Liver (tissue), 9 donors: ENCODE results near the gene THUMPD1. TPM values are rescaled to one million over a fixed set of nuclear protein-coding genes. Genes with fewer than 3 reads are reported as not detected.

ENCODE experiments used
- DNase-seq: peaks from one replicate; pipeline ENCODE4 v3.0.0-alpha.2; 2017; ENCODE audit warnings: low spot score
- H3K27ac ChIP-seq, 2 donors: one replicate each; pipeline ENCODE4 v1.7.0; 2013; ENCODE audit warnings: inconsistent platforms in 2 of 2, low read length in 2 of 2, control low read depth in 1 of 2, low read depth in 1 of 2, mild to moderate bottlenecking in 1 of 2
- H3K27me3 ChIP-seq, 4 donors: one replicate each; pipeline versions ENCODE4 v1.6.1 to v1.7.0; 2013; ENCODE audit warnings: low read length in 3 of 4, inconsistent platforms in 1 of 4, mild to moderate bottlenecking in 1 of 4, moderate library complexity in 1 of 4; ENCODE audit not compliant: control insufficient read depth in 4 of 4, insufficient read depth in 4 of 4
- H3K36me3 ChIP-seq, 4 donors: one replicate each; pipeline versions ENCODE4 v1.6.1 to v1.7.0; 2013; ENCODE audit warnings: low read length in 3 of 4, mild to moderate bottlenecking in 3 of 4, low read depth in 1 of 4, moderate library complexity in 1 of 4; ENCODE audit not compliant: control insufficient read depth in 4 of 4, insufficient read depth in 3 of 4
- H3K4me1 ChIP-seq, 4 donors: one replicate each; pipeline versions ENCODE4 v1.6.1 to v1.7.0; 2013; ENCODE audit warnings: low read length in 3 of 4, mild to moderate bottlenecking in 3 of 4, moderate library complexity in 1 of 4; ENCODE audit not compliant: control insufficient read depth in 4 of 4, insufficient read depth in 4 of 4
- H3K4me3 ChIP-seq, 3 donors: one replicate each; pipeline versions ENCODE4 v1.6.1 to v1.7.0; 2013; ENCODE audit warnings: low read length in 3 of 3, control low read depth in 1 of 3, low read depth in 1 of 3, mild to moderate bottlenecking in 1 of 3
- H3K9ac ChIP-seq, 2 donors: one replicate each; pipeline ENCODE4 v1.7.0; 2013; ENCODE audit warnings: low read length in 2 of 2, mild to moderate bottlenecking in 2 of 2, moderate library complexity in 2 of 2, control low read depth in 1 of 2, low read depth in 1 of 2
- H3K9me3 ChIP-seq, 4 donors: one replicate each; pipeline versions ENCODE4 v1.6.1 to v1.7.0; 2013; ENCODE audit warnings: low read length in 3 of 4; ENCODE audit not compliant: control insufficient read depth in 4 of 4
- ATF3 ChIP-seq: IDR thresholded peaks from 2 replicates; pipeline ENCODE4 v1.6.1; 2016; ENCODE audit warnings: antibody characterized with exemption
- CTCF ChIP-seq: fragments of 150-350 bp; IDR thresholded peaks from 2 replicates; pipeline ENCODE4 v1.5.1; 2017; ENCODE audit warnings: improper control_type of control experiment, low read depth, low read length; ENCODE audit not compliant: missing input control
- EGR1 ChIP-seq, 2 donors: IDR thresholded peaks; 2 replicates each; pipeline ENCODE4 v1.6.1; 2016 to 2018; ENCODE audit warnings: antibody characterized with exemption in 2 of 2, low read depth in 2 of 2
- FOXA1 ChIP-seq: IDR thresholded peaks from 2 replicates; pipeline ENCODE4 v1.6.1; 2016; ENCODE audit warnings: antibody characterized with exemption
- FOXA2 ChIP-seq: IDR thresholded peaks from 2 replicates; pipeline ENCODE4 v1.6.1; 2016; ENCODE audit warnings: antibody characterized with exemption
- GABPA ChIP-seq, 2 donors: IDR thresholded peaks in 1 of 2; conservative IDR thresholded peaks in 1 of 2; 2 replicates each; pipeline ENCODE4 v1.6.1; 2016; ENCODE audit warnings: antibody characterized with exemption in 2 of 2, mild to moderate bottlenecking in 1 of 2, moderate library complexity in 1 of 2
- HNF4A ChIP-seq, 2 donors: conservative IDR thresholded peaks; 2 replicates each; pipeline ENCODE4 v1.6.1; 2016; ENCODE audit warnings: antibody characterized with exemption in 2 of 2, mild to moderate bottlenecking in 2 of 2
- HNF4G ChIP-seq: IDR thresholded peaks from 2 replicates; pipeline ENCODE4 v1.6.1; 2016; ENCODE audit warnings: antibody characterized with exemption
- JUND ChIP-seq, 2 donors: IDR thresholded peaks; 2 replicates each; pipeline ENCODE4 v1.6.1; 2016; ENCODE audit warnings: antibody characterized with exemption in 2 of 2
- MAX ChIP-seq: IDR thresholded peaks from 2 replicates; pipeline ENCODE4 v1.6.1; 2016; ENCODE audit warnings: antibody characterized with exemption
- NR2F2 ChIP-seq: IDR thresholded peaks from 2 replicates; pipeline ENCODE4 v1.6.1; 2016; ENCODE audit warnings: antibody characterized with exemption
- RAD21 ChIP-seq, 2 donors: IDR thresholded peaks; 2 replicates each; pipeline ENCODE4 v1.6.1; 2016; ENCODE audit warnings: antibody characterized with exemption in 2 of 2, mild to moderate bottlenecking in 2 of 2
- REST ChIP-seq: IDR thresholded peaks from 2 replicates; pipeline ENCODE4 v1.6.1; 2016; ENCODE audit warnings: antibody characterized with exemption, mild to moderate bottlenecking
- RXRA ChIP-seq, 2 donors: IDR thresholded peaks; 2 replicates each; pipeline ENCODE4 v1.6.1; 2017 to 2018; ENCODE audit warnings: antibody characterized with exemption in 2 of 2, mild to moderate bottlenecking in 1 of 2
- SP1 ChIP-seq: IDR thresholded peaks from 2 replicates; pipeline ENCODE4 v1.6.1; 2018; ENCODE audit warnings: antibody characterized with exemption, mild to moderate bottlenecking
- TAF1 ChIP-seq: conservative IDR thresholded peaks from 2 replicates; pipeline ENCODE4 v1.6.1; 2016; ENCODE audit warnings: antibody characterized with exemption, mild to moderate bottlenecking
- YY1 ChIP-seq: IDR thresholded peaks from 2 replicates; pipeline ENCODE4 v1.6.1; 2016; ENCODE audit warnings: antibody characterized with exemption, mild to moderate bottlenecking
- ZBTB33 ChIP-seq: IDR thresholded peaks from 2 replicates; pipeline ENCODE4 v1.6.1; 2016; ENCODE audit warnings: antibody characterized with exemption
- whole genome bisulfite sequencing: extraction: QIAGEN DNeasy Blood & Tissue Kit; methylation state at CpG from one replicate; pipeline ENCODE4 v1.1.7; 2013; 5-methylcytosine and 5-hydroxymethylcytosine counted together
- polyA plus RNA-seq, 2 donors: library from polyadenylated mRNA; stranded (reverse) in 1 of 2; unstranded in 1 of 2; fragments of 200-250 nt in 1 of 2; fragments of >200 nt in 1 of 2; fragmentation: Nextera tagmentation in 1 of 2; extraction: Ambion mirVana in 1 of 2; gene quantifications; one replicate each; pipeline versions ENCODE4 v1.2.1 to v1.2.3, GENCODE V29; 2013 to 2015
- total RNA-seq, 2 donors: library from RNA; depleted of rRNA; stranded (reverse); fragments of >200 nt; gene quantifications; one replicate each; pipeline ENCODE4 v1.2.3, GENCODE V29; 2014
- donor health status: healthy.
- donor health status: healthy.
- donor health status: healthy.
- donor health status: healthy.
- donor health status: healthy.

Gene THUMPD1
- total RNA-seq (10 to 100 TPM; 38.7 to 42.8 TPM), polyA plus RNA-seq (10 to 100 TPM; 10.1 to 14.9 TPM)

- Histone ChIP-seq H3K4me3 (peak within 1 kb of the TSS; percentile 93 to 99 (median 99)), H3K27ac (peak within 1 kb of the TSS; percentile 97 to 99), H3K9me3 (no peaks in the 10 kb centered on the region), H3K4me1 (peaks cover 3 to 30% (median 27%) of the 10 kb centered on the region in 4 donors), H3K36me3 (peaks cover 0 to 18% (median 16%) of the 10 kb centered on the region in 4 donors), H3K9ac (peak within 1 kb of the TSS; percentile 82 to 87), H3K27me3 (no peaks in the 10 kb centered on the region)
- 2% methylated on average over 42 of the region's 42 CpGs for WGBS
- peak; percentile 99 for DNase-seq
- TF ChIP-seq NR2F2 (no peak), ZBTB33 (peak; percentile 48), RAD21 (IDR thresholded peaks at IDR 0.05) (peak in 1 of 2 donors; percentile 18), YY1 (peak; percentile 87), FOXA2 (no peak), FOXA1 (no peak), MAX (peak; percentile 51), SP1 (peak; percentile 76), HNF4A (conservative IDR thresholded peaks at IDR 0.05) (peak; percentile 44 to 47), REST (peak; percentile 68), TAF1 (peak; percentile 52), RXRA (IDR thresholded peaks at IDR 0.05) (peak; percentile 38 to 56), GABPA (IDR thresholded peaks at IDR 0.05 in 1 of 2, conservative IDR thresholded peaks at IDR 0.05 in 1 of 2) (no peak), ATF3 (no peak), JUND (IDR thresholded peaks at IDR 0.05) (no peak), CTCF (no peak), EGR1 (IDR thresholded peaks at IDR 0.05; ENCODE audit: low read depth in 2 of 2) (no peak), HNF4G (no peak)
Measured at GRCh38 chr16:20741554-20742285, at the start of gene THUMPD1. THUMPD1 (minus strand) TSS chr16:20741818; CDS start chr16:20741739, 79 bp downstream.
